Measurements from ENCODE around the gene C19orf73.

The C19orf73 gene, protein sequence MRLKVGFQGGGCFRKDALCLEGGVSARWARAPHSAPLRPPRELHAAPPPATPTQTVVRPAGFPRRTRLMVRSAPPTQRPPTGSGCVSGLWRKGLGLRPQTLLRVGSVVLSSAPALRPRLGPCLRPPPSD

DNA sequence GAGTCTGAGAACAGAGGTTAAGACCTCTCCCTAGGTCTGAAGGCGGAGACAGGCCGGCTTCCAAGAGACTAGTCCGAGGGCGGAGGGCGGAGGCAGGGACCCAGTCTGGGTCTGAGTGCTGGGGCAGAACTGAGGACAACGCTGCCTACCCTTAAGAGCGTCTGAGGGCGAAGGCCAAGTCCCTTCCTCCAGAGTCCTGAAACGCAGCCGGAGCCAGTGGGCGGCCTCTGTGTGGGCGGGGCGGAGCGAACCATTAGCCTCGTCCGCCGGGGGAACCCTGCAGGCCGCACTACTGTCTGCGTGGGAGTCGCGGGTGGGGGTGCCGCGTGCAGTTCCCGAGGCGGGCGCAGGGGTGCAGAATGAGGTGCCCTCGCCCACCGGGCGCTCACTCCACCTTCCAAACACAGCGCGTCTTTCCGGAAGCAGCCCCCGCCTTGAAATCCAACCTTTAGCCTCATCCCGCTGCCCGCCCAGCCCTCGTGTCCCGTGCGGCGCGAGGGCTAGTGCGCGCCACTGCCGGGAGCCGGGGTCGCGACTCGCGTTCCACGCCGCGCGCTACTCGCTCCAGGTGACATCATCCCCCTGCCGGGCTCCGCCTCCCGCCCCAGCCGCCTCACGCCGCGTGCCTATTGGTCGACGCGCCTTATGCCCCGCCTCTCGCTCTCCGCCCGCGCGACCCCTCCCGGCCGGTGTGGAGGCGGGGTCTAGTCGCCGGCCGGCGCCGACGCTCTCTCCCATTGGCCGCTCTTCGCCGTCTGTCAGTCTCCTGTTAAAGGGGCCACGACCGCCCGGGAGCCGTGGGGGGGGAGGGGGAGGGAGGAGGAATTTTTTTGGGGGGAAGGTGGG, at the start of gene C19orf73:
TSS of gene C19orf73 (minus strand) at position 579 of the 846 bp plus-strand sequence. CDS start at position 458, 121 bp downstream.
- peak; percentile 84 for DNase-seq (ENCODE audit: low read depth)

DNA sequence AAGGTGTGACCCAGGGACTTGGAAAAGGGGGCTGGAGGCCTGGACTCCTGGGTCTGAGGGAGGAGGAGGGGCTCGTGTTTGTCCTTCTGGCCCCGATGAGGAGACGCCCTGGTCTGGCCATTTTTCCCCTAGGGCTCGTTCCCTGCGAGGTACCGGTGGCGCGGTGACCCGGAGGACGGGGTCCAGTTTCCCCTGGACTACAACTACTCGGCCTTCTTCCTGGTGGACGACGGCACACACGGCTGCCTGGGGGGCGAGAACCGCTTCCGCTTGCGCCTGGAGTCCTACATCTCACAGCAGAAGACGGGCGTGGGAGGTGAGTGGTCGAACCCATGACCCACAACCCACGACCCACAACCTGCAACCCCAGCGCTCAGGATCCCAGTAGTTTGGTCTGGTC, 49.5 kb upstream of the C19orf73 start:
- no peak for DNase-seq (ENCODE audit: low read depth)

DNA sequence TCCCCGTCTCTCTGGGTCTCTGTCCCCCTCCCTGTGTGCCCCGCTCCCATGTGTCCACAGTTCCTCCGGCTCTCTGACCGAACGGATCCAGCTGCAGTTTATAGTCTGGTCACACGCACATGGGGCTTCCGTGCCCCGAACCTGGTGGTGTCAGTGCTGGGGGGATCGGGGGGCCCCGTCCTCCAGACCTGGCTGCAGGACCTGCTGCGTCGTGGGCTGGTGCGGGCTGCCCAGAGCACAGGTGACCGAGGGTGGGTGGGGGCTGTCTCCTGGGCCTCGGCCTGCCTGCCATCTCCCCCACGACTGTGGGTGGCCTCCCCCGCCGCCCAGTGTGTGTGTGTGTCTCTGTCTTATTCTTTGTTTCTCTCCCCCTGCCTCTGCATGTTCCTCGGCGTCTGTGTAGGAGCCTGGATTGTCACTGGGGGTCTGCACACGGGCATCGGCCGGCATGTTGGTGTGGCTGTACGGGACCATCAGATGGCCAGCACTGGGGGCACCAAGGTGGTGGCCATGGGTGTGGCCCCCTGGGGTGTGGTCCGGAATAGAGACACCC, 49.0 kb upstream of the C19orf73 start:
- DNase-seq (ENCODE audit: low read depth): no peak

DNA sequence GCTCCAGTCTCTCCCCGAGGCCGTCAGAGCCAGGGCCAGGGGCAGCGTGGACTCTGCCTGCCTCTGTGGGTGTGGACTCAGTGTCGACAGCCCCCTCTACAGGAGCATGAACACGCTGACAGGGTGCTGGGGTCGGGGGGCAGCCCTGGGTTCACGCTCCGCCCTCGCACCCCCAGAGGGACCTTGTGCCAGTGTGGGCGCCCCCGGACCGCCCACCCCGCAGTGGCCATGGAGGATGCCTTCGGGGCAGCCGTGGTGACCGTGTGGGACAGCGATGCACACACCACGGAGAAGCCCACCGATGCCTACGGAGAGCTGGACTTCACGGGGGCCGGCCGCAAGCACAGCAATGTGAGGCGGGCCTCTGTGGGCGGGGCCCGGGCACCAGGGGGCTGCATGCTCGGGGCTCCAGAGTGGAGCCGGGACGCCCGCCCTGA, 46.9 kb upstream of the C19orf73 start:
- DNase-seq (ENCODE audit: low read depth): no peak

DNA sequence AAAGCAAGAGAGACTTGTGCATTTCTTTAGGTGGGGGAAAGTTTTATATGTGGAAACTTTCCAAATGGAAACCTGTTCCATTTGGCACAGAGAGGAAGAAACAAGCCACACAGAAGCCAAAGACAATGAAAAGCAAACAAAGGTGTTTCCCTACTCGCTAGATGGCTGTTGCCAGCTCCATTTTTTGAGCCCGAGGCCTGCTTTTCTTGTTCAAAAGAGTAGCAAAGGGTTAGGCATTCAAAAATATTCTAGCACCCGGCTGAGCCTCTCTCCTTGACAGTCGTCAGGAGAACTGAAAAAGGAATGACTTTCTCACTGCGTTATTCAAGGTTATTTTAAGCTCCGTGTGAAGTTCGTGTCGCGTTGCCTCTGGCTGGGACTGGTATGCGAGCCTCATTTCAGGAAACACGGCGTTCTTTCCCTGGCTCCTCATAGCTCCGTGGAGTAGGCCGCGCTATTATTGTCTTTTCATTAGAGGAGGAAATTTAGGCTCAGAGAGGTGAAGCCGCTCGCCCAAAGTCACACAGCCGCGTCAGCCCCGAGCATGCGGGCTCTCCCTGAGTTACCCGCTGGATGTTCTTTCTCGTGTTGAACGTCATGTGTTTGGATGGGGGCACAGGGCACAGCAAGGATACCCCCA, 46.3 kb upstream of the C19orf73 start:
- DNase-seq (ENCODE audit: low read depth): no peak

DNA sequence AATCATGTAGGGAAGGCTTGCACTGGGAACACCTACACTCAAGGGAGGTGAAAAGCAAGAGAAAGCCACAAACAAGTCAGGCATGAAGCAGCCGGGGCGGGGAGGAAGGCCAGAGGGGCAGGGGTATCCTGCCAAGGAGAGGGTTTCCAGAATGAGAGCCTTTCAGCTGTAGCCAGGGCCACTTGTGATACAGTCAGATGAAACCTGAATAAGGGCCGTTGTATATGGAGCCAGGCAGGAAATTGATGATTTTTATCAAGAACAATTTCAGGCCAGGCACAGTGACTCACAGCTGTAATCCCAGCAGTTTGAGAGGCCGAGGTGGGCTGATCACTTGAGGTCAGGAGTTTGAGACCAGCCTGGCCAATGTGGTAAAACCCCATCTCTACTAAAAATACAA, 43.0 kb upstream of the C19orf73 start:
- DNase-seq (ENCODE audit: low read depth): no peak

DNA sequence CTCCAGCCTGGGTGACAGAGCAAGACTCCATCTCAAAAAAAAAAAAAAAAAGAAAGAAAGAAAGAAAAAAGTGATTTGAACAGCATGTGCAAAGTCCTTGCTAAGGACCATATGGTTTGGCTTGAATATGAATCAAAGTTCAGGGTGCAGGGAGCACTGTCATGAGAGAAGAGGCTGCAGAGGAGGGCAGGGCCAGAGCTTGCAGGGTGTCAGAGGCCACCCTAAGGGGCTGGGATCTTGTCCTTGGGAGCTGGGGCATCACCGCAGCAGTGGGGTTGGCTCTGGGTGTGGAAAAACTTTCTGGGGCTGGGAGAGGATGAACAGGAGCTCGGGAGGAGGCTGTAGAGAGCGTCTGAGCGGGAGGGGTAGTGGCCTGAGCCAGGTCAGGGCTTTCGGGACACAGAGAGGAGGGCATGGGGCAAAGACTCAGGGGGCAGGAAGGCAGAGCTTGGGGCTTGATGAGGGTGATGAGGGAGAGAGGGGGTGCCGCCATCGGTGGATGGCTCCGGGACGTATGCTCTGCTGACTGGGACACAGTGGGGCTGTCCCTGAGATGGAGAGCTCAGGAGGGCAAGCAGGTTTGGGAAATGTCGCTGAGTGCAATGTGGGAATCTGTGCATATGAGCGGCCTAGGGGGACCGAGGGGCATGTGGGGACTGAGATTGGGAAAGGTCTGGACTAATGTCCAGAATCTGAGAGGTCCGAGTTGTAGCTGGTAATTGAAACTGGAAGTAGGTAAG, 41.7 kb upstream of the C19orf73 start:
- no peak for DNase-seq (ENCODE audit: low read depth)

DNA sequence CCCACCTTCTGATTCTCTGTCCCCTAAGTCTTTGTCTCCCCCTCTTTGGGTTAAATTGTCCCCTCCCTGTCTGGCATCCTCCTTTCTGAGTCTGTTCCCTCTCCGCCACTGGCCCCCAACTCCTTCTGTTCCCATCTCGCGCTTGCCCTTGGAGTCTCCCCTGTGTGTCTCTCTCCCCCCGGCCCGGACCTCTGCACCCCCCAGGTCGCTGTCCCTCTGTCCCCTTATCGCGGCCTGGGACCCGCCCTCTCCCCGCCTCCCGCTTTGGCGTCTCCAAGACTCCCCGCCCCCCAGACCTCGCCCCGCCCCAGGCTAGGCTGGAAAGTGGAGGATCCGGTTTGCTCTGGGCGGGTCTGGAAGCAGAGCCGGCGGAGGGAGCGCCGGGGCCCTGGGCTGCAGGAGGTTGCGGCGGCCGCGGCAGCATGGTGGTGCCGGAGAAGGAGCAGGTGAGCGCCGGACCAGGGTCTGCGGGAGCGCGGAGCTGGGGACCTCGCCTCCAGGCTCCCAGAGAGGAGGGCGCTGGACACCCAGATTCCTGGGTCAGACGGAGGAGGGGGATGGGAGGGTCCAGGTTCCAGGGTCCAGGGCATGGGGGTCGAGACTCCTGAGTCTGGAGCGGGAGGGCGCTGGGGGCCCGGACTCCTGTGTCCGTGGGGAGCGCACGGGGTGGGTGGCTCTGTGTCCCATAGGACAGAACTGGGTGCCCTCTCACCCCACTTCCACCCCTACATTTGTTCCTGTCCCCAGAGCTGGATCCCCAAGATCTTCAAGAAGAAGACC, 38.7 kb upstream of the C19orf73 start, which contains the start of gene TRPM4:
TSS of gene TRPM4 (plus strand) at position 348 of the 780 bp plus-strand sequence. CDS start at position 423, 75 bp downstream.
- no peak for DNase-seq (ENCODE audit: low read depth)

DNA sequence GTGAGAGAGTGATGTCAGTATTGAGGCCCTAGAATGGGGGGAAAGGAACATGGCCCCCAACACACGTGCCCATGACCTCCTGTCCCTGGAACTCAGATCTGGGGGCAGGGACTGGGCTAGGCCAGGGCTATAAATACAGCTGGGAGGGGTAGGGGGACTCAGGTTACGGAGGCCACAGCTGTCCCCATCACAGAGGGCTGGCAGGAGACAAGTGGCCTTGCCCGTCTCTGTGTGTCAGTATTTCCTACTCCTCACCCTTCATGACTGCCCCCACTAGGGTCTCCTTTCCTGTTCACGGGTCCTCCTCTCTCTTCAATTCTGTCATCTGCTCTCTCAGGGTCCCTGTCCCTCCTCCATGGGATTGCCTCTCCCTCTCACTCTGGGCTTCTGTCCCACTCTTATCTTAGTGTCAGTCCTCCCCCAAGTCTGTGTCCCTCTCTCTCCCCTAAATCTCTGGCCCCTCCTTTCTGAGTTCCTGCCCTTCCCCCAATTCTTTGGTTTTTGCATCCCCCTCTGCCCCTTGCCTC, 36.9 kb upstream of the C19orf73 start:
- DNase-seq (ENCODE audit: low read depth): no peak

DNA sequence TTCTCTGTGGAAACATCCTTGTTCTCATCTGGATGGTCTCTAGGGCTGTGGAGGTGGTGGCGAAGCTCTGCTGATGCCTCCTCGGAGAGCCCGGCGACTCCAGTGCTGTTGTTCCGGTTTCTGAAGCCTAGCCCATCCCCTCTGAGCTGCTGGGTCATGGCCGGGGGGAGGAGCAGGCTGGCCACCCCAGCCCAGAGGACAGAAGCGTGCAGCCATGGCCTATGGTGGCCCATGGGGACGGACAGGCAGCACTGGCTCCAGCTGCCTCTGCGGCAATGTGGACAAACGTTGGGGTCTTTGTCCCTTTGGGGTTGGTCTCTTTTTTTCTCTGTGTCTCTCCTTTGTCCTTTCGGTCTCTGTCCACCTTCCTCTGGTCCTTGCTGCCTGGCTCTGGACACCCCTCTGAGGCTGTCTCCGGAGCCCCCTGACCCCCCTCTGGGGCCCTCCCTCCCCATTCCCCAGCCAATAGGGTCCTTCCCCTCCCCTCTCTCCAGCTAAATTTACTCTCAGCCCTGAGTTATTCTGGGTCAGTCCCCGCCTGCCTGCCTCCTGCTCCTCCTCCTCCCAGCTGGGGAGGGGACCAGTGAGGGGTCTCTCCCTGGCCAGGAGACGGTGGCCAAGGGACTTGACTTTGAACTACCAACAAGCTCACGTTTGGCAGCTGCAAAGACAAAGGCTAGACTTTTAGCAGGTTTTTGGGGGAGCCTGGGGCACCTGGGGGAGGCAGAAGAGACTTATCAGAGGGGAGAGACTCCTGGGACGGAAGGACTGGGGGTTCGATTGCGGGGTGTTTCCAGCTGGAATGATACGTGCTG, 36.3 kb upstream of the C19orf73 start, which contains the start of gene HRC:
TSS of gene HRC (minus strand) at position 392 of the 815 bp plus-strand sequence. CDS start at position 233, 159 bp downstream.
- DNase-seq (ENCODE audit: low read depth): no peak

DNA sequence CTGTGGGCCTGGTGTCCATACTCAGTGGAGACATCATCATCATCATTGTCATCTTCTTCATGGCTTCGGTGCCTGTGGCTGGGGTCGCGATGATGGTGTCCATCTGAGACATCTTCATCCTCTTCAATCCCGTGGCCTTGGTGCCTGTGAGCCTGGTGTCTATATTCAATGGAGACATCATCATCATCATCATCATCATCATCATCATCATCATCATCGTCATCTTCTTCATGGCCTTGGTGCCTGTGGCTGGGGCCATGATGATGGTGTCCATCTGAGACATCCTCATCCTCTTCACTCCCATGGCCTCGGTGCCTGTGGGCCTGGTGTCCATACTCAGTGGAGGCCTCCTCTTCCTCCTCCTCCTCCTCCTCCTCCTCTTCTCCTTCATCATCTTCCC, 35.3 kb upstream of the C19orf73 start:
- DNase-seq (ENCODE audit: low read depth): no peak

DNA sequence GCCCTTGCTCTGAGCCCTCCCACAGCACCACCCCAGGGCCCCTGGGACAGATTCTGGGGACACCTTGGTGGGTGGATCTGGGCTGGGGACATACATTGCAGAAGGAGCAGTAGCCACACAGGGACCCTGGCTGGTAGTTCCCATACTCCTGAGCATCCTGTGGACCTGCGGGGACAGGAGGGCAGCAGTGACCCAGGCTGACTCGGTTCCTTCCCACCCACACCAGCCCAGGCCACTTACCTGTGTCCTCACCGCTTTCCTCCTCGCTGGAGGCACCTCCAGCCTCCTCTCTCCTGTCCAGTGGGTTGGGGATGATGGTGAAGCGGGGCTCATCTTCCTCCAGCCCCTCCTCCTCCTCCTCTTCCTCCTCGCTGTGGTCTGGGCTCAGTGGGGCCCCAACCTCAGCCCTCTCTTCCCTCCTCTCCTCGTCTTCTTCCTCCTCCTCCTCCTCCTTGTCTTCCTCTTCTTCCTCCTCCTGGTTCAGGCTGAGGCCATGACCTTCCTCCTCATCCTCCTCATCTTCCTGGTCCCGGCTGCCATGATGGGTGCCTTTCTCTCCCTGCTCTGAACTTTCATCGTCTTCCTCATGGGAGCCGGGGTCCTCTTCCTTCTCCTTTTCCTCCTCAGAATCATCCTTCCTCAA, 34.3 kb upstream of the C19orf73 start:
- no peak for DNase-seq (ENCODE audit: low read depth)

DNA sequence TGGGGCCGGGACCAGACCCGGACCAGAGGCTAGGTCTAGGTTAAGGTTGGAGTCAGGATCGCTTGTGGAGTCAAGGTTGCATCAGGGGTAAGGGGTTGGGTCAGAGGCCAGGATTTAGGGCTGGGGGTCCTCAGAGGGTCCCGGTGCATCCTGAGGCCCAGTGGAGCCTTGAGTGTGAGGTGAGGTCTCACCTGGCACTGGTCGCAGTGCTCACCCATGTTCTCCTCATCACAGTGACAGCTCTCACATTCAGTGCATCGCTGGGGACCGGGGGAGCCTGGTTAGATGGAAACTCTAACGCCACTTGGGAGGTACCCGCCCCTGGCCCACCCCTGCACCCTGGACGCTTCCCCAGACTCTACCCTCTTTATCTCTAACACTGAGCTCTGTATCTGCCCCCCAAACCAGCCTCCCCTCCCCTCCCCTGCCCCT, 33.2 kb upstream of the C19orf73 start:
- no peak for DNase-seq (ENCODE audit: low read depth)

DNA sequence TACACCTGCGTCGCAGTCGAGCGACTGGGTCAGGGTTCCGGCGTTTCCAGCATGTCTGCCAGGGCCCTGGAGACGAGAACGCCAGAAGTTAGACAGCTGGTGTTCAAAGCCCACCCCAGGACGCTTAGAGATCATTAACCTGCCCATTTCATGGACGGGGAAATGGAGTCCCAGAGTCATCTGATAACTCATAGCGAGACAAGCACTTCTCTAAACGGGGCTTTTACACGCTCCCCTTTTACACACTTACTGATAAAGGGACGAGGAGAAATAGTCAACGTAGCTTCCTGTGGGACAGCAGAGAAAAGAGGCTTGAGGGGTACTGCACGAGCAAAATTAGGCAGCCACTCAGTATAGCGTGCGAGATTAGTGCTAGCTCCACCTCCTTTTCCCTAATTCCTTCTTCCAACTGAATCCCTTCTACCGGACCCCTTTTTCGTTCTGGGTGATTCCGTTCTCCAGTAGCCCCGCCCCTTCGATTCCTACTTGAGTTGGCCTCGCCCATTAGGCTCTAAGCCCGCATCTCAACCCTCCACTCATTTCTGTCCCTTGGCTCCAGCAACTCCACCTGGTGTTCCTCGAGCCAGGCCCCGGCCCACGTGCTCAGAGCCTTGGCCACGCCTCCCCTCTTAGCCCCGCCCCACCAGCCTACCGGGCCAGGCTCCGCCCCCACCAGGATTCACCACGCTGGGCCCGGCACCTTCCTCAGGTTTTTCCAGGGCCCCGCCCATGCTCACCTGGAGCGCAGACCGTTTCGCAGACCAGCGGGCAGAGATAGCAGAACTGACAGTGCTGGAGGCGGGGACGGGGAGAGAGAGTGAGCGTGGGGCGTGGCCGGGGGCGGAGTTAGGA, 32.5 kb upstream of the C19orf73 start:
- DNase-seq (ENCODE audit: low read depth): no peak

DNA sequence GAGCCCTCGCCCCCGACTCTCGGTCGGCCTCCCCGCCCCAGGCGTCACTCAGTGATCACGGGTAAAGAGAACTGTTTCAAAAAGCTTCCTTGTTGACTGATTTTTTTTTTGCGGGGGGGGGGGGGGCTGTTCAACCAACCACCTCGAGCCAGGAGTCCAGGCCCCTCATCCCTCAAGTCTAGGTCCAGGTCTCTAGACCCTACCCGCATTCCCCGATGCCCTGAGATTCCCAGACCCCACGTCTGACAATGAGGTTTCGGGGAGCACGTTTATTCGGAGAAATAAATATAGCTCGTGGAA, 32.0 kb upstream of the C19orf73 start:
- DNase-seq (ENCODE audit: low read depth): no peak

DNA sequence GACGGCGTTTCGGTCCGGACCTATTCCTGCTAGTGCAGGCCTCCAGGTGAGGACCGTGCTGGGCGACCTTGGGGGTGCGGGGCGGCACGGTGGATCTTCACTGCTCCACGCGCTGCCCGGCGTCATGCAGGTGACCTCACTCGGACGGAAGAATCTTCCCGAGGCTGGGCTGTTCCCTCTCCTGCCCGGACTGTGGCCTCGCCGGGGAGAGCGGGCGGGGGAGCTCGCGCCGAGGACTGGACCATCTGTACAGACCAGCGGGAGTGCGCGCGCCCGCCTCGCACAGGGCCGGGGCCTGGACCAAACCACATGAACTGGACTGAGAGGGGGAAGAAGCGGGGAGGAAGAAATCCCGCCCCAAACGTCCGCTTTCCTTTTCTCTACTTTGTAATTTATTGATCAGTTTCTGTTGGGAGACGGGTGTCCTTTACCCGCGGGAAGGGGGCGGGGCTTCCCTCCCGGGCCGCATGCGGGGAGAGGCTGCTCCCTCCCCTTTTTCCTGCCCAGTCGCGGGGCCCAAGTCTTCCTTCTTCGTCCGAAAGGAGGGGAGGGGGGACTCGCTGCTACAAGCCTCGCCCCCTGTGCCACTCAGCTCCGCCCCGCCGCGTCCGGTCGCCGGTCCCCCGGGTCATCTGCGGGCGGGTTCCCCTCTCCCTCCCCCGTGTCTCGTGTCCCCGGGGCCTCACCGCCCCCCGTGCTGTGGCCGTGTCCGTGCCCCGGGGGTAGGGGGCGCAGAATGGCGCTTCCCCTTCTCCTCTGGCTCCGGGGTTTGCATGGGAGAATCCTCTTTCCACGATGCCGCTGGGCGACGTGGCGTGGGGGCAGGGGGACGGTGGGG, 31.4 kb upstream of the C19orf73 start:
- DNase-seq (ENCODE audit: low read depth): no peak

DNA sequence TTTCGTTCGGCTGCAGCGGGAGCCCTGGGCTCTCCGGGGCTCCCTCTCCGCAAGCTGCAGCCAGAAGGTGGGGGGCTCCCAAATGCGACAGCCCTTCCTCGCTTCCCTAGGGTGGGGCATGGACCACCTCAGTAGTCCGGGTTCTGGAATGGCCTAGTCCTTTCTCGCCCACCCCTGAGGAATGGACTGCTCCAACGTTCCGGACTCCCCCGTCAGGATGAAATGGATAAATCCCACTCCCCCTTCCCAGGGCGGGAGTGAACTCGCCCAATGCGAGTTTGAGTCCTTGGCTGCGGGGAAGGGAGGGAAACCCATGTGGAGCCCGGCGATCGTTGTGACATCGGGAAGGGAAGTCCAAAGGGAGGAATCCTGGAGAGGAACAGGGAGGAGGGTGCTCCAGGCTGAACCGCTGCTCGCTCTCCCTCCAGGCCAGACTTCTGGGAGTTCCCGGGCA, 30.7 kb upstream of the C19orf73 start:
- no peak for DNase-seq (ENCODE audit: low read depth)

All from stimulated activated CD8-positive, alpha-beta memory T cell treated with anti-CD3 and anti-CD28 coated beads, Interleukin-15, amount 100 ng/mL, for 24 hours (primary cell).